ENCODE results near the gene VPS9D1.

DNA sequence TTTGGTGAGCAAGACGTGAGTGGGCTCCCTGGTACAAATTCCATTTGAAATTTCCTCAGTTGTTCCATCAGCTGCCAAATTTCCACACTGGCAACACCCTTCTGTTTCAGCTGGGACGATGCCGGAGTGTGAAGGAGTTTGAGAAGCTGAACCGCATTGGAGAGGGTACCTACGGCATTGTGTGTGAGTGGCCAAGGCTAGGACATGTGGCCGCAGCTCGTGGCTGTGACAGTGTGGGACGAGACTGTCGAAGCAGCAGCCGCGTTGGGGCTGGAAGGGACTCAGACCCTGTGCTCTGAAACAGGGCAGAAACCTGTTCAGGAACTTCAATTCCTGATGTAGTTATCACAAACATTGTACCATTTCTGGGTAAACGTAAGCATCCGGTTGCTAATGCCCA, 31.6 kb downstream of the VPS9D1 start:
- no peak for TF ChIP-seq CTCF (IDR thresholded peaks at IDR 0.05)
- no peak for TF ChIP-seq POLR2A (IDR thresholded peaks at IDR 0.05)
- no peak for TF ChIP-seq EP300 (IDR thresholded peaks at IDR 0.05)

Data from ovary (tissue), 3 donors.